PC-3 (cell line): ENCODE results near the gene FMNL1.

Experiments used
- EZH2 ChIP-seq: fragments of 300-600 bp; sonication (generic); IDR thresholded peaks from one replicate; pipeline ENCODE4 v1.6.1; 2017; ENCODE audit warnings: antibody characterized with exemption, mild to moderate bottlenecking, low read length; ENCODE audit not compliant: unreplicated experiment
- EZH2phosphoT487 ChIP-seq: fragments of 300-600 bp; sonication (generic); IDR thresholded peaks from 2 replicates; pipeline ENCODE4 v1.6.1; 2018; ENCODE audit warnings: mild to moderate bottlenecking, antibody characterized with exemption, low read length, borderline replicate concordance
- TF ChIP-seq, protein P1 (sequence below): fragments of 300-600 bp; sonication (generic); conservative IDR thresholded peaks from 2 replicates; pipeline ENCODE4 v1.5.1; 2017; ENCODE audit warnings: antibody characterized with exemption, low read depth, mild to moderate bottlenecking, low read length

DNA sequence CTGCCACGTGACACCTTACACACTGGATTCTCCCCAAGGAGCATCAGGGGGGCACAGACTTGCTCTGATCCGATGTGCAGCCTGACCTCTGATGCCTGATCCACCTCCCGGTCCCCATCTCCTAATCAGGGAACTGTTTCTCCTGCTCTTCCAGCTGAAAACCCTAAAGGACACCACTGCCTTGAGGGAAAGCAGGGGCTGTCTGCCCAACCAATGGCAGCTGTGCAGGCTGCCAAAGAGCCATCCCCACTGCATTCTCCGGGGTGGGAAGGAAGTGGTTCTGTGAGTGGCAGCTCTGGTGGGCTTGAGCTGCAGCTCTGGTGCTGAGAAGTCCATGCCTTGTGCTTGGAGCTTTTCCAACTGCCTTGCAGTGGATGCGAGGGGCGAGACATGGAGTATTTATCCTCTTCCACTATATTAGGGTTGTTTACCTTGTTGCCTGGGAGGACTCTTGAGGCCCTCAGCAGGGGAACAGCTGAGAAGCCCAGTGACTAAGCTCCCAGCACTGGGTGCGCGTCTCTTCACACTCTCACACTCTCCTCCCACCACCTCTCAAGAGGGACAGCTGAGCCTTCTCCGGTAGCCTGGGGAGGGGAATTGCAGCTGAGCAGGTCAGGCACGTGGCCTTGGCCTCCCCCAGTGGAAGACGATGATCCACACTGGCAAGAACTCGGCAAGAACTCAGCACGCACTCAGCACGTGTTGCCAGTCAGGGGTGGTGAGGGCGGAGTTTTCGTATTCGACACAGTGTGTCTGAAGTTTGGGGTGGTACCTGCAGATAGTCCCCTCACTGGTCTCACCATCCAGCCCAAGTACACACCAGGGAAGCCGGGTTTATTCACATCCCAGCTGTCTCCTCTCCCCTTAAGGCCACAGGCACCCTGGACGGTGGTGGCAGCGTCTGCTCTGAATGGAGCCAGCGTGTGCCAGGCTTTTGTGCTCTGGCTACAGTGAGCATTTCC, 61.3 kb downstream of the FMNL1 start:
- TF ChIP-seq, protein P1, sequence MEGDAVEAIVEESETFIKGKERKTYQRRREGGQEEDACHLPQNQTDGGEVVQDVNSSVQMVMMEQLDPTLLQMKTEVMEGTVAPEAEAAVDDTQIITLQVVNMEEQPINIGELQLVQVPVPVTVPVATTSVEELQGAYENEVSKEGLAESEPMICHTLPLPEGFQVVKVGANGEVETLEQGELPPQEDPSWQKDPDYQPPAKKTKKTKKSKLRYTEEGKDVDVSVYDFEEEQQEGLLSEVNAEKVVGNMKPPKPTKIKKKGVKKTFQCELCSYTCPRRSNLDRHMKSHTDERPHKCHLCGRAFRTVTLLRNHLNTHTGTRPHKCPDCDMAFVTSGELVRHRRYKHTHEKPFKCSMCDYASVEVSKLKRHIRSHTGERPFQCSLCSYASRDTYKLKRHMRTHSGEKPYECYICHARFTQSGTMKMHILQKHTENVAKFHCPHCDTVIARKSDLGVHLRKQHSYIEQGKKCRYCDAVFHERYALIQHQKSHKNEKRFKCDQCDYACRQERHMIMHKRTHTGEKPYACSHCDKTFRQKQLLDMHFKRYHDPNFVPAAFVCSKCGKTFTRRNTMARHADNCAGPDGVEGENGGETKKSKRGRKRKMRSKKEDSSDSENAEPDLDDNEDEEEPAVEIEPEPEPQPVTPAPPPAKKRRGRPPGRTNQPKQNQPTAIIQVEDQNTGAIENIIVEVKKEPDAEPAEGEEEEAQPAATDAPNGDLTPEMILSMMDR: no peak
- TF ChIP-seq EZH2 (no peak), EZH2phosphoT487 (no peak)
